SK-N-SH (cell line): ENCODE results near the gene WNT3. TPM values are rescaled to one million over a fixed set of nuclear protein-coding genes. Genes with fewer than 3 reads are reported as not detected.

Experiments used
- CTCF ChIA-PET: fragments of 300-600, 350-600 bp; formaldehyde crosslinking; extraction: SDS; loops from one replicate; lab custom pipeline; 2021; lab: Yijun Ruan, JAX
- POLR2A ChIA-PET: fragments of 350-600 bp; sonication (Branson Sonifier 250); formaldehyde crosslinking; extraction: SDS; loops from one replicate; lab custom pipeline; 2020; ENCODE audit warnings: antibody characterized with exemption, inconsistent platforms; lab: Yijun Ruan, JAX
- DNase-seq: peaks from one replicate; pipeline ENCODE4 v3.0.0; 2012
- H2AFZ ChIP-seq: fragments of 200-600 bp; sonication (generic); 2 replicates; pipeline ENCODE4 v1.8.1; 2016; ENCODE audit warnings: antibody characterized with exemption, mild to moderate bottlenecking, low read depth
- H3F3A ChIP-seq: fragments of 200-600 bp; sonication (generic); replicated peaks from 2 replicates; pipeline ENCODE3; 2016; ENCODE audit warnings: antibody characterized with exemption, mild to moderate bottlenecking; ENCODE audit not compliant: insufficient read depth
- H3K27ac ChIP-seq, 2 experiments: fragments of 200-500 bp in 1 of 2; fragments of 200-600 bp in 1 of 2; sonication (Bioruptor generic) in 1 of 2; sonication (generic), shearing (Covaris generic) in 1 of 2; 2 replicates each; pipeline versions ENCODE4 v1.5.1 to v1.6.1; 2014 to 2016; ENCODE audit warnings: low read depth in 2 of 2, inconsistent platforms in 1 of 2, low read length in 1 of 2, mild to moderate bottlenecking in 1 of 2, mixed read lengths in 1 of 2
- H3K27me3 ChIP-seq: fragments of 200-600 bp; sonication (generic), shearing (Covaris generic); 2 replicates; pipeline ENCODE4 v1.6.1; 2016; ENCODE audit warnings: mixed run types; ENCODE audit not compliant: insufficient read depth
- H3K36me3 ChIP-seq, 2 experiments: fragments of 200-500 bp in 1 of 2; fragments of 200-600 bp in 1 of 2; sonication (Bioruptor generic) in 1 of 2; sonication (generic) in 1 of 2; replicated peaks in 1 of 2; 2 replicates each; pipeline versions ENCODE3 to v1.5.1; 2014 to 2016; ENCODE audit warnings: low read length in 1 of 2, mild to moderate bottlenecking in 1 of 2; ENCODE audit not compliant: insufficient read depth in 2 of 2, control insufficient read depth in 1 of 2
- H3K4me1 ChIP-seq, 2 experiments: fragments of 200-500 bp in 1 of 2; fragments of 200-600 bp in 1 of 2; sonication (Bioruptor generic) in 1 of 2; sonication (generic), shearing (Covaris generic) in 1 of 2; 2 replicates each; pipeline versions ENCODE4 v1.5.1 to v1.6.1; 2014 to 2016; ENCODE audit warnings: low read depth in 1 of 2, low read length in 1 of 2, mixed run types in 1 of 2; ENCODE audit not compliant: insufficient read depth in 2 of 2, control insufficient read depth in 1 of 2
- H3K4me2 ChIP-seq: fragments of 200-600 bp; sonication (generic), shearing (Covaris generic); 2 replicates; pipeline ENCODE4 v1.6.1; 2017; ENCODE audit warnings: mixed run types
- H3K4me3 ChIP-seq, 2 experiments: fragments of 200-500 bp in 1 of 2; fragments of 200-600 bp in 1 of 2; sonication (Bioruptor generic) in 1 of 2; sonication (generic), shearing (Covaris generic) in 1 of 2; 2 replicates each; pipeline versions ENCODE4 v1.5.1 to v1.8.1; 2014 to 2016; ENCODE audit warnings: low read depth in 2 of 2, inconsistent platforms in 1 of 2, low read length in 1 of 2, mild to moderate bottlenecking in 1 of 2, mixed read lengths in 1 of 2, moderate library complexity in 1 of 2
- H3K79me2 ChIP-seq: fragments of 200-600 bp; sonication (generic); 2 replicates; pipeline ENCODE4 v1.8.1; 2017; ENCODE audit warnings: mild to moderate bottlenecking; ENCODE audit not compliant: insufficient read depth
- H3K9ac ChIP-seq: fragments of 200-600 bp; sonication (generic); 2 replicates; pipeline ENCODE4 v1.6.1; 2017; ENCODE audit warnings: mixed run types
- H3K9me2 ChIP-seq: fragments of 200-600 bp; sonication (generic); 2 replicates; pipeline ENCODE4 v1.6.1; 2017; ENCODE audit warnings: mixed run types
- H3K9me3 ChIP-seq: fragments of 200-600 bp; sonication (generic); 2 replicates; pipeline ENCODE4 v1.6.1; 2017; ENCODE audit warnings: mixed run types, mild to moderate bottlenecking, moderate library complexity
- H4K20me1 ChIP-seq: fragments of 200-600 bp; sonication (generic); 2 replicates; pipeline ENCODE4 v1.6.1; 2017; ENCODE audit warnings: mild to moderate bottlenecking, mixed run types; ENCODE audit not compliant: insufficient read depth
- ELF1 ChIP-seq: IDR thresholded peaks from 2 replicates; pipeline ENCODE4 v1.4.0; 2012
- EZH2phosphoT487 ChIP-seq: fragments of 200-600 bp; sonication (generic); IDR thresholded peaks from 2 replicates; pipeline ENCODE4 v1.6.1; 2017; ENCODE audit warnings: low read depth, mixed run types, mild to moderate bottlenecking, antibody characterized with exemption, moderate library complexity, borderline replicate concordance
- FOSL2 ChIP-seq: IDR thresholded peaks from 2 replicates; pipeline ENCODE4 v1.4.0; 2012; ENCODE audit warnings: low read depth, mild to moderate bottlenecking, moderate library complexity, borderline replicate concordance
- FOXM1 ChIP-seq: IDR thresholded peaks from 2 replicates; pipeline ENCODE4 v1.4.0; 2012; ENCODE audit warnings: low read depth, mild to moderate bottlenecking
- GABPA ChIP-seq: IDR thresholded peaks from 2 replicates; pipeline ENCODE4 v1.4.0; 2012; ENCODE audit warnings: low read depth, mild to moderate bottlenecking
- IRF3 ChIP-seq: fragments of 150-350 bp; IDR thresholded peaks from 2 replicates; pipeline ENCODE4 v1.6.1; 2016; ENCODE audit warnings: mild to moderate bottlenecking, low read depth, low read length
- JUND ChIP-seq: IDR thresholded peaks from 2 replicates; pipeline ENCODE4 v1.4.0; 2012
- MAX ChIP-seq: IDR thresholded peaks from 2 replicates; pipeline ENCODE4 v1.4.0; 2012; ENCODE audit warnings: low read depth
- MXI1 ChIP-seq: IDR thresholded peaks from 2 replicates; pipeline ENCODE4 v1.6.1; 2012; ENCODE audit warnings: mild to moderate bottlenecking, low read depth, low read length, improper control_type of control experiment
- NRF1 ChIP-seq: IDR thresholded peaks from 2 replicates; pipeline ENCODE4 v1.6.1; 2012; ENCODE audit warnings: low read depth, mild to moderate bottlenecking, low read length
- POLR2AphosphoS5 ChIP-seq: IDR thresholded peaks from 2 replicates; pipeline ENCODE4 v1.6.1; 2012; ENCODE audit warnings: low read depth, low read length
- RAD21 ChIP-seq: IDR thresholded peaks from 2 replicates; pipeline ENCODE4 v1.6.1; 2012; ENCODE audit warnings: mild to moderate bottlenecking, low read length
- RCOR1 ChIP-seq: fragments of 150-350 bp; IDR thresholded peaks from 2 replicates; pipeline ENCODE4 v1.6.1; 2017; ENCODE audit warnings: antibody characterized with exemption, low read length
- RFX5 ChIP-seq: IDR thresholded peaks from 2 replicates; pipeline ENCODE4 v1.6.1; 2012; ENCODE audit warnings: mild to moderate bottlenecking, improper control_type of control experiment, low read length
- RXRA ChIP-seq: IDR thresholded peaks from 2 replicates; pipeline ENCODE4 v1.4.0; 2012; ENCODE audit warnings: low read depth, mild to moderate bottlenecking, borderline replicate concordance
- SIN3A ChIP-seq: IDR thresholded peaks from 2 replicates; pipeline ENCODE4 v1.6.1; 2012; ENCODE audit warnings: low read depth, mild to moderate bottlenecking, low read length, moderate library complexity, borderline replicate concordance
- TCF12 ChIP-seq: IDR thresholded peaks from 2 replicates; pipeline ENCODE4 v1.4.0; 2012
- TEAD4 ChIP-seq: IDR thresholded peaks from 2 replicates; pipeline ENCODE4 v1.4.0; 2012; ENCODE audit warnings: mild to moderate bottlenecking, borderline replicate concordance; ENCODE audit not compliant: insufficient read depth
- USF2 ChIP-seq: fragments of 150-350 bp; IDR thresholded peaks from 2 replicates; pipeline ENCODE4 v1.6.1; 2017; ENCODE audit warnings: antibody characterized with exemption, low read length, low read depth, borderline replicate concordance
- ZBTB33 ChIP-seq: IDR thresholded peaks from 2 replicates; pipeline ENCODE4 v1.4.0; 2012; ENCODE audit warnings: low read depth, borderline replicate concordance
- WGBS: methylation state at CpG from one replicate; pipeline ENCODE4 v1.1.6; 2017; ENCODE audit warnings: low lambda C conversion rate; 5-methylcytosine and 5-hydroxymethylcytosine counted together
- polyA plus RNA-seq, 3 experiments: library from polyadenylated mRNA; depleted of rRNA; stranded (reverse); fragments of >200 nt; gene quantifications; 2 replicates each; pipeline ENCODE4 v1.2.3, GENCODE V29; 2012

WNT3 gene
- polyA plus RNA-seq, 1 of the 3 experiments (the other 2 are of a cell fraction): 5.3 TPM

GRCh38 chr17:46796084-46796483 lies 22.4 kb downstream of the WNT3 start:
- no peaks in the 10 kb centered on the region for H4K20me1 ChIP-seq
- H3K9me3 ChIP-seq: no peaks in the 10 kb centered on the region
- CTCF ChIA-PET: interaction anchor here (1.6 to 2.9 kb wide), 3 partner anchors 8 to 39 kb away, joined by 5 to 11 read pairs (median 9); no protein-coding TSS in a partner anchor
- no peaks in the 10 kb centered on the region for H3K36me3 ChIP-seq
- H3K27me3 ChIP-seq: peaks cover 16% of the 10 kb centered on the region; the same call in 1 of the 2 replicates
- TF ChIP-seq ZBTB33: no peak
- no peak for TF ChIP-seq MAX
- TF ChIP-seq RCOR1: no peak
- TF ChIP-seq NRF1: no peak
- no peak for TF ChIP-seq TEAD4
- no peak for TF ChIP-seq FOXM1
- TF ChIP-seq RFX5: no peak
- no peak for TF ChIP-seq IRF3
- TF ChIP-seq JUND: no peak
- no peak for TF ChIP-seq MXI1
- TF ChIP-seq EZH2phosphoT487: no peak
- TF ChIP-seq TCF12: no peak
- no peak for TF ChIP-seq SIN3A
- TF ChIP-seq USF2: no peak
- no peak for TF ChIP-seq POLR2AphosphoS5
- TF ChIP-seq ELF1: no peak
- no peak for TF ChIP-seq RAD21
- no peak for TF ChIP-seq GABPA
- TF ChIP-seq FOSL2: no peak
- TF ChIP-seq RXRA: no peak
- WGBS: 35% methylated on average over 3 of the region's 3 CpGs
- H3K27ac ChIP-seq: no peak overlapping the region
- H3K4me1 ChIP-seq: no peaks in the 10 kb centered on the region
- H3K9me2 ChIP-seq: no peaks in the 10 kb centered on the region
- H2AFZ ChIP-seq: no peak overlapping the region
- DNase-seq: no peak
- no peak overlapping the region for H3K4me2 ChIP-seq
- POLR2A ChIA-PET: no interaction called here
- no peak overlapping the region for H3K4me3 ChIP-seq
- no peaks in the 10 kb centered on the region for H3F3A ChIP-seq
- H3K9ac ChIP-seq: no peak overlapping the region
- H3K79me2 ChIP-seq: no peaks in the 10 kb centered on the region
